PC-3 (cell line): Measurements from ENCODE around the gene CEP89. TPM values are rescaled to one million over a fixed set of nuclear protein-coding genes. Genes with fewer than 3 reads are reported as not detected.

Experiments used
- ATAC-seq: fragments of 200-7000 bp; cut with Tn5 transposase; 2 replicates; pipeline ENCODE4 v1.9.1; 2020; ENCODE audit warnings: mild to moderate bottlenecking, moderate library complexity
- BruUV-seq: library from RNA; stranded (reverse); fragments of 400-500 nt; replicated peaks from 2 replicates; lab custom pipeline; 2021; lab: Mats Ljungman, UMichigan
- CTCF ChIA-PET: fragments of 300-600 bp; sonication (Branson Sonifier 250); formaldehyde crosslinking; loops from one replicate; lab custom pipeline; 2022; ENCODE audit warnings: antibody characterized with exemption; lab: Charles Lee
- POLR2A ChIA-PET: fragments of 300-600 bp; sonication (Branson Sonifier 250); formaldehyde crosslinking; loops from one replicate; lab custom pipeline; 2022; ENCODE audit warnings: antibody characterized with exemption; ENCODE audit not compliant: unreplicated experiment; lab: Charles Lee
- DNase-seq: peaks from one replicate; pipeline ENCODE4 v3.0.0-alpha.2; 2015
- H2AFZ ChIP-seq: fragments of 300-600 bp; sonication (generic); 2 replicates; pipeline ENCODE4 v1.6.0; 2016; ENCODE audit warnings: antibody characterized with exemption, low read length
- H3F3A ChIP-seq: fragments of 300-600 bp; sonication (generic); one replicate; pipeline ENCODE4 v1.6.0; 2017; ENCODE audit warnings: antibody characterized with exemption, low read length, control low read depth, mild to moderate bottlenecking; ENCODE audit not compliant: unreplicated experiment
- H3K27ac ChIP-seq: fragments of 300-600 bp; sonication (generic); 2 replicates; pipeline ENCODE4 v1.5.1; 2016; ENCODE audit warnings: mild to moderate bottlenecking, low read length
- H3K27me3 ChIP-seq: fragments of 300-600 bp; sonication (generic); 2 replicates; pipeline ENCODE4 v1.6.1; 2016; ENCODE audit warnings: low read length, mixed read lengths
- H3K36me3 ChIP-seq: fragments of 300-600 bp; sonication (generic); 2 replicates; pipeline ENCODE4 v1.6.1; 2016; ENCODE audit warnings: low read depth, mixed run types, low read length, mixed read lengths
- H3K4me1 ChIP-seq: fragments of 300-600 bp; sonication (generic); 2 replicates; pipeline ENCODE4 v1.5.1; 2016; ENCODE audit warnings: low read length; ENCODE audit not compliant: insufficient read depth
- H3K4me2 ChIP-seq: fragments of 300-600 bp; sonication (generic); 2 replicates; pipeline ENCODE4 v1.6.0; 2016; ENCODE audit warnings: low read length
- H3K4me3 ChIP-seq: fragments of 300-600 bp; sonication (generic); 2 replicates; pipeline ENCODE4 v1.5.1; 2016; ENCODE audit warnings: mild to moderate bottlenecking, low read length, mixed read lengths
- H3K79me2 ChIP-seq: fragments of 300-600 bp; sonication (generic); 2 replicates; pipeline ENCODE4 v1.6.1; 2017; ENCODE audit warnings: low read length, mixed read lengths
- H3K9ac ChIP-seq: fragments of 300-600 bp; sonication (generic); 2 replicates; pipeline ENCODE4 v1.6.0; 2016; ENCODE audit warnings: mild to moderate bottlenecking, low read length
- H3K9me2 ChIP-seq: fragments of 300-600 bp; sonication (generic); replicated peaks from 2 replicates; pipeline ENCODE4 v1.6.1; 2016; ENCODE audit warnings: mixed run types, low read length, mixed read lengths
- H3K9me3 ChIP-seq: fragments of 300-600 bp; sonication (generic); 2 replicates; pipeline ENCODE4 v1.6.1; 2016; ENCODE audit warnings: low read length, mixed read lengths
- H4K20me1 ChIP-seq: fragments of 300-600 bp; sonication (generic); 2 replicates; pipeline ENCODE4 v1.6.1; 2016; ENCODE audit warnings: low read length, mixed read lengths
- CTCF ChIP-seq: fragments of 300-600 bp; sonication (generic); conservative IDR thresholded peaks from 2 replicates; pipeline ENCODE4 v1.5.1; 2017; ENCODE audit warnings: antibody characterized with exemption, low read depth, mild to moderate bottlenecking, low read length
- EZH2 ChIP-seq: fragments of 300-600 bp; sonication (generic); IDR thresholded peaks from one replicate; pipeline ENCODE4 v1.6.1; 2017; ENCODE audit warnings: antibody characterized with exemption, mild to moderate bottlenecking, low read length; ENCODE audit not compliant: unreplicated experiment
- EZH2phosphoT487 ChIP-seq: fragments of 300-600 bp; sonication (generic); IDR thresholded peaks from 2 replicates; pipeline ENCODE4 v1.6.1; 2018; ENCODE audit warnings: mild to moderate bottlenecking, antibody characterized with exemption, low read length, borderline replicate concordance
- intact Hi-C: fragments of 100-400 bp; cut with micrococcal nuclease; formaldehyde crosslinking; loops from 2 replicates; pipeline ENCODE4 v1.9.0; 2023
- total RNA-seq: library from RNA; depleted of rRNA; stranded (reverse); fragments of >200 nt; gene quantifications from 2 replicates; pipeline ENCODE4 v1.2.3, GENCODE V29; 2014

Gene CEP89
- total RNA-seq, 1 experiment from 2014 or later: 9.1 TPM

- intact Hi-C loops: no loop called here
- Histone ChIP-seq H3K9me3 (no peaks in the 10 kb centered on the region), H3K79me2 (no peaks in the 10 kb centered on the region), H3K4me2 (no peak overlapping the region), H2AFZ (no peak overlapping the region), H3K4me1 (no peaks in the 10 kb centered on the region), H3K36me3 (peaks cover 6% of the 10 kb centered on the region; the same call in 1 of the 2 replicates), H4K20me1 (no peaks in the 10 kb centered on the region), H3K9ac (no peak overlapping the region), H3K9me2 (no peaks in the 10 kb centered on the region), H3K4me3 (no peak overlapping the region), H3K27me3 (no peaks in the 10 kb centered on the region), H3K27ac (no peak overlapping the region), H3F3A (no peaks in the 10 kb centered on the region)
- CTCF ChIA-PET: no interaction called here
- POLR2A ChIA-PET: no interaction called here
- no TSS peak for BruUV-seq
- TF ChIP-seq CTCF: no peak
- no peak for TF ChIP-seq EZH2
- ATAC-seq: no peak
- DNase-seq: no peak
Measured at GRCh38 chr19:33000910-33001309, 29.2 kb upstream of the CEP89 start.

- no peaks in the 10 kb centered on the region for H3K9me3 ChIP-seq
- no peak for ATAC-seq
- H3K4me2 ChIP-seq: no peak overlapping the region
- peaks cover 6% of the 10 kb centered on the region; the same call in 1 of the 2 replicates for H3K36me3 ChIP-seq
- no peak overlapping the region for H3K27ac ChIP-seq
- no peak overlapping the region for H3K4me3 ChIP-seq
- H3K4me1 ChIP-seq: no peaks in the 10 kb centered on the region
- no peaks in the 10 kb centered on the region for H3K9me2 ChIP-seq
- ChIA-PET CTCF (no interaction called here), POLR2A (no interaction called here)
- intact Hi-C loops: no loop called here
- H4K20me1 ChIP-seq: no peaks in the 10 kb centered on the region
- H3K9ac ChIP-seq: no peak overlapping the region
- TF ChIP-seq EZH2 (no peak), EZH2phosphoT487 (no peak), CTCF (no peak)
- no peaks in the 10 kb centered on the region for H3K79me2 ChIP-seq
- DNase-seq: no peak
- no TSS peak for BruUV-seq
- no peaks in the 10 kb centered on the region for H3F3A ChIP-seq
- H3K27me3 ChIP-seq: no peaks in the 10 kb centered on the region
- no peak overlapping the region for H2AFZ ChIP-seq
Measured at GRCh38 chr19:33000510-33000909, 28.8 kb upstream of the CEP89 start.

- Histone ChIP-seq H3K4me1 (no peaks in the 10 kb centered on the region), H3K4me2 (no peak overlapping the region), H3K9me3 (no peaks in the 10 kb centered on the region), H3K36me3 (peaks cover 6% of the 10 kb centered on the region; the same call in 1 of the 2 replicates), H2AFZ (no peak overlapping the region), H3F3A (no peaks in the 10 kb centered on the region), H3K4me3 (no peak overlapping the region), H3K9ac (no peak overlapping the region), H3K27ac (no peak overlapping the region), H4K20me1 (no peaks in the 10 kb centered on the region), H3K27me3 (no peaks in the 10 kb centered on the region), H3K79me2 (no peaks in the 10 kb centered on the region), H3K9me2 (no peaks in the 10 kb centered on the region)
- intact Hi-C loops: no loop called here
- POLR2A ChIA-PET: no interaction called here
- no peak for TF ChIP-seq EZH2
- TF ChIP-seq EZH2phosphoT487: no peak
- TF ChIP-seq CTCF: no peak
- CTCF ChIA-PET: no interaction called here
- ATAC-seq (no peak), DNase-seq (no peak)
- no TSS peak for BruUV-seq
Measured at GRCh38 chr19:32998722-32999121, 27.0 kb upstream of the CEP89 start.
